Endothelial cell of umbilical vein (primary cell): Measurements from ENCODE around the gene SCAP. TPM values are rescaled to one million over a fixed set of nuclear protein-coding genes. Genes with fewer than 3 reads are reported as not detected.
"Not testable (repeated sequence)": the region's sequence is repeated elsewhere in the genome, so short reads cannot be mapped to it uniquely, and the experiment has no call there.

ENCODE experiments used
- BruUV-seq: library from RNA; stranded (reverse); fragments of 400-500 nt; replicated peaks from 2 replicates; lab custom pipeline; 2021; lab: Mats Ljungman, UMichigan
- CTCF ChIA-PET: fragments of 300-600, 350-600 bp; sonication (Branson Sonifier 250); formaldehyde crosslinking; loops from one replicate; lab custom pipeline; 2021; ENCODE audit warnings: antibody characterized with exemption, inconsistent platforms; lab: Charles Lee
- POLR2A ChIA-PET: fragments of 300-600, 350-600 bp; sonication (Branson Sonifier 250); formaldehyde crosslinking; loops from one replicate; lab custom pipeline; 2021; ENCODE audit warnings: antibody characterized with exemption, inconsistent platforms; lab: Charles Lee
- DNase-seq: peaks from one replicate; pipeline ENCODE4 v3.0.0-alpha.2; 2011; ENCODE audit warnings: low read depth, low spot score
- FAIRE-seq: peaks from 2 replicates; lab custom pipeline; 2011; peaks lifted over from hg19 to GRCh38; lab: Jason Lieb, UNC
- H2AFZ ChIP-seq: 2 replicates; pipeline ENCODE4 v1.6.0; 2012; ENCODE audit warnings: low read depth, low read length, control low read depth, inconsistent platforms
- H3K27ac ChIP-seq: 2 replicates; pipeline ENCODE4 v1.5.1; 2011; ENCODE audit warnings: low read depth, mild to moderate bottlenecking, control low read depth, low read length, moderate library complexity; ENCODE audit not compliant: insufficient read depth
- H3K27me3 ChIP-seq, 2 experiments: 2 replicates each; pipeline versions ENCODE4 v1.6.0 to v1.6.1; 2011; ENCODE audit warnings: low read length in 2 of 2, mixed read lengths in 1 of 2; ENCODE audit not compliant: control insufficient read depth in 2 of 2, insufficient read depth in 2 of 2
- H3K36me3 ChIP-seq, 2 experiments: 2 replicates in 1 of 2; 3 replicates in 1 of 2; pipeline ENCODE4 v1.5.1; 2011; ENCODE audit warnings: low read length in 2 of 2, mild to moderate bottlenecking in 1 of 2, moderate library complexity in 1 of 2; ENCODE audit not compliant: control insufficient read depth in 2 of 2, insufficient read depth in 2 of 2; ENCODE audit errors: extremely low read depth in 1 of 2
- H3K4me1 ChIP-seq: 3 replicates; pipeline ENCODE4 v1.5.1; 2011; ENCODE audit warnings: mild to moderate bottlenecking, low read length; ENCODE audit not compliant: control insufficient read depth, insufficient read depth; ENCODE audit errors: extremely low read depth
- H3K4me2 ChIP-seq: 2 replicates; pipeline ENCODE4 v1.6.1; 2011; ENCODE audit warnings: low read length, control low read depth, mixed read lengths; ENCODE audit not compliant: insufficient read depth
- H3K4me3 ChIP-seq, 3 experiments: fragments of 200-600 bp in 1 of 3; sonication (generic), shearing (Covaris generic) in 1 of 3; replicated peaks in 1 of 3; 2 replicates each; pipeline ENCODE4 v1.5.1; 2011 to 2016; ENCODE audit warnings: control low read depth in 3 of 3, low read length in 3 of 3, mild to moderate bottlenecking in 2 of 3, inconsistent platforms in 1 of 3, low read depth in 1 of 3, moderate library complexity in 1 of 3; ENCODE audit not compliant: insufficient read depth in 1 of 3
- H3K79me2 ChIP-seq: 2 replicates; pipeline ENCODE4 v1.6.0; 2012; ENCODE audit warnings: low read length, inconsistent platforms; ENCODE audit not compliant: control insufficient read depth, insufficient read depth
- H3K9ac ChIP-seq: replicated peaks from 2 replicates; pipeline ENCODE3; 2011; ENCODE audit warnings: low read length, control low read depth; ENCODE audit not compliant: insufficient read depth; ENCODE audit errors: extremely low read depth
- H3K9me1 ChIP-seq: replicated peaks from 3 replicates; pipeline ENCODE4 v1.6.0; 2011; ENCODE audit warnings: mild to moderate bottlenecking, low read length; ENCODE audit not compliant: control insufficient read depth, insufficient read depth; ENCODE audit errors: extremely low read depth
- H3K9me3 ChIP-seq: replicated peaks from 2 replicates; pipeline ENCODE4 v1.5.1; 2012; ENCODE audit warnings: low read length, inconsistent platforms; ENCODE audit not compliant: control insufficient read depth, insufficient read depth
- H4K20me1 ChIP-seq: replicated peaks from 2 replicates; pipeline ENCODE3; 2011; ENCODE audit warnings: mild to moderate bottlenecking, low read length; ENCODE audit not compliant: control insufficient read depth, insufficient read depth; ENCODE audit errors: extremely low read depth
- CTCF ChIP-seq, 2 donors: IDR thresholded peaks; 1 replicate in 1 of 2; 2 replicates in 1 of 2; pipeline ENCODE4 v1.5.1; 2011; ENCODE audit warnings: low read length in 2 of 2, mild to moderate bottlenecking in 2 of 2, moderate library complexity in 2 of 2, control low read depth in 1 of 2, inconsistent platforms in 1 of 2, low read depth in 1 of 2; ENCODE audit not compliant: insufficient read depth in 1 of 2; ENCODE audit errors: extremely low read depth in 1 of 2
- EZH2 ChIP-seq: IDR thresholded peaks from 2 replicates; pipeline ENCODE4 v1.6.1; 2012; ENCODE audit warnings: borderline replicate concordance, low read depth, mild to moderate bottlenecking, moderate library complexity, low read length, inconsistent platforms; ENCODE audit not compliant: severe bottlenecking
- FOS ChIP-seq: IDR thresholded peaks from 2 replicates; pipeline ENCODE4 v1.6.1; 2011; ENCODE audit warnings: mild to moderate bottlenecking, low read length, moderate library complexity, borderline replicate concordance; ENCODE audit not compliant: insufficient read depth
- GATA2 ChIP-seq: IDR thresholded peaks from 2 replicates; pipeline ENCODE4 v1.7.0; 2011; ENCODE audit warnings: low read depth, mild to moderate bottlenecking, moderate library complexity, mixed read lengths, low read length; ENCODE audit not compliant: insufficient read length, insufficient read depth
- JUN ChIP-seq: IDR thresholded peaks from 2 replicates; pipeline ENCODE4 v1.6.1; 2011; ENCODE audit warnings: borderline replicate concordance, low read depth; ENCODE audit not compliant: insufficient read length, insufficient read depth
- MAX ChIP-seq: IDR thresholded peaks from 2 replicates; pipeline ENCODE4 v1.6.1; 2011; ENCODE audit not compliant: insufficient read depth, insufficient read length
- MYC ChIP-seq: IDR thresholded peaks from one replicate; pipeline ENCODE4 v1.6.1; 2011; ENCODE audit warnings: mild to moderate bottlenecking, low read depth, low read length
- POLR2A ChIP-seq: IDR thresholded peaks from 2 replicates; pipeline ENCODE4 v1.6.1; 2012; ENCODE audit warnings: low read depth, mild to moderate bottlenecking, control low read depth, low read length
- POLR2AphosphoS5 ChIP-seq: IDR thresholded peaks from 2 replicates; pipeline ENCODE4 v1.6.1; 2012; ENCODE audit warnings: low read depth, mild to moderate bottlenecking, control low read depth, low read length, moderate library complexity; ENCODE audit not compliant: insufficient read depth
- dilution Hi-C: fragments of 300-500 bp; cut with MboI; formaldehyde crosslinking; loops from one replicate; pipeline ENCODE4 v1.15.0; 2019; ENCODE audit warnings: low sequenced_read_pairs; ENCODE audit not compliant: extremely low pct_ligation_motif_present
- intact Hi-C: fragments of 100-400 bp; cut with micrococcal nuclease; formaldehyde crosslinking; loops from one replicate; pipeline ENCODE4 v1.10.0; 2022
- polyA plus RNA-seq, 4 experiments: library from polyadenylated mRNA; depleted of rRNA in 3 of 4; stranded (reverse) in 3 of 4; unstranded in 1 of 4; fragments of >200 nt; gene quantifications; 2 replicates each; pipeline versions ENCODE4 v1.2.1 to v1.2.3, GENCODE V29; 2011 to 2012; ENCODE audit warnings: missing spikeins in 1 of 4
- total RNA-seq: library from RNA; stranded (reverse); gene quantifications from 2 replicates; pipeline ENCODE4 v1.2.3, GENCODE V29; 2021

SCAP gene
- total and polyA plus RNA-seq, 2 donors (not counting 3 experiments of a cell fraction or from before 2014, with no cell fraction given), result 34.7 to 59.0 TPM

GRCh38 chr3:47512416-47513124, 36.8 kb upstream of the SCAP start:
- Histone ChIP-seq H3K4me1 (peaks cover 12% of the 10 kb centered on the region), H4K20me1 (no peaks in the 10 kb centered on the region), H3K36me3 (peaks cover 10 to 15% of the 10 kb centered on the region in 2 experiments), H3K79me2 (peaks cover 27% of the 10 kb centered on the region), H3K9me1 (no peaks in the 10 kb centered on the region), H2AFZ (peak overlapping the region; percentile 81), H3K4me2 (peak overlapping the region; percentile 70), H3K27me3 (no peaks in the 10 kb centered on the region), H3K4me3 (peak overlapping the region; percentile 43 to 79 (median 64)), H3K27ac (peak overlapping the region; percentile 71), H3K9ac (peak overlapping the region; percentile 69), H3K9me3 (no peaks in the 10 kb centered on the region)
- no peak for TF ChIP-seq JUN
- no peak for TF ChIP-seq EZH2
- no peak for TF ChIP-seq POLR2AphosphoS5
- TF ChIP-seq CTCF (IDR thresholded peaks at IDR 0.05; ENCODE audit: extremely low read depth in 1 of 2, insufficient read depth in 1 of 2, low read depth in 1 of 2, low read length in 2 of 2), result no peak
- TF ChIP-seq MAX, result no peak
- no peak for TF ChIP-seq FOS
- TF ChIP-seq GATA2, result no peak
- TF ChIP-seq POLR2A, result no peak
- TF ChIP-seq MYC, result no peak
- intact Hi-C loops (loop anchor here (1.0 kb wide), 2 partner anchors 91 to 269 kb away; partner anchors contain the start of gene SMARCC1), dilution Hi-C loops (no loop called here)
- DNase-seq, result peak; percentile 56
- TSS peak; percentile 41 for BruUV-seq
- FAIRE-seq, result peak; percentile 8
- ChIA-PET CTCF (no interaction called here), POLR2A (no interaction called here)

GRCh38 chr3:47505267-47505666, 29.5 kb upstream of the SCAP start:
- H3K4me1 ChIP-seq, dilution Hi-C loops, H3K4me3 ChIP-seq, H2AFZ ChIP-seq, FAIRE-seq, DNase-seq, H3K4me2 ChIP-seq, H4K20me1 ChIP-seq, H3K79me2 ChIP-seq, BruUV-seq, H3K9me3 ChIP-seq, H3K27me3 ChIP-seq, intact Hi-C loops, H3K9me1 ChIP-seq, H3K27ac ChIP-seq, POLR2A ChIA-PET, H3K9ac ChIP-seq: not testable (repeated sequence)
- CTCF ChIA-PET, result interaction anchor here (1.3 kb wide), 1 partner anchor 16 kb away, joined by 4 read pairs; no protein-coding TSS in a partner anchor
- peaks cover 20 to 23% of the 10 kb centered on the region in 2 experiments for H3K36me3 ChIP-seq
